ENCODE data around the gene COL9A1. TPM values are rescaled to one million over a fixed set of nuclear protein-coding genes. Genes with fewer than 3 reads are reported as not detected.

COL9A1 gene
- polyA plus RNA-seq, 1 experiment: not detected

- CTCF ChIA-PET: interaction anchor here (1.4 kb wide), 1 partner anchor 10 kb away, joined by 3 read pairs; no protein-coding TSS in a partner anchor
- Histone ChIP-seq H3K36me3 (ENCODE audit: control insufficient read depth, insufficient read depth, low read length) (no peaks in the 10 kb centered on the region), H3K4me3 (ENCODE audit: low read depth, low read length) (no peak overlapping the region), H3K27me3 (ENCODE audit: control insufficient read depth, insufficient read depth, low read length) (no peaks in the 10 kb centered on the region; the same call in 1 of the 2 replicates)
- no peak for TF ChIP-seq CTCF (IDR thresholded peaks at IDR 0.05; ENCODE audit: insufficient read depth, low read depth, low read length)
- POLR2A ChIA-PET: no interaction called here
- no peak for DNase-seq (ENCODE audit: low read depth)
Observed at GRCh38 chr6:70270287-70271005, 32.4 kb downstream of the COL9A1 start.

- DNase-seq (ENCODE audit: low read depth): no peak
- ChIA-PET POLR2A (no interaction called here), CTCF (no interaction called here)
- no peak overlapping the region for H3K4me3 ChIP-seq (ENCODE audit: low read depth, low read length)
- H3K27me3 ChIP-seq (ENCODE audit: control insufficient read depth, insufficient read depth, low read length): no peaks in the 10 kb centered on the region; the same call in 1 of the 2 replicates
- H3K36me3 ChIP-seq (ENCODE audit: control insufficient read depth, insufficient read depth, low read length): no peaks in the 10 kb centered on the region
- TF ChIP-seq CTCF (IDR thresholded peaks at IDR 0.05; ENCODE audit: insufficient read depth, low read depth, low read length): no peak
Observed at GRCh38 chr6:70266142-70266541, 36.7 kb downstream of the COL9A1 start.

- H3K4me3 ChIP-seq (ENCODE audit: low read depth, low read length): no peak overlapping the region
- DNase-seq (ENCODE audit: low read depth): no peak
- TF ChIP-seq CTCF (IDR thresholded peaks at IDR 0.05; ENCODE audit: insufficient read depth, low read depth, low read length): no peak
Observed at GRCh38 chr6:70264306-70264705, 38.6 kb downstream of the COL9A1 start.

GRCh38 chr6:70258483-70258882 is 44.4 kb downstream of the COL9A1 start:
- ChIA-PET POLR2A (no interaction called here), CTCF (interaction anchor here (0.6 kb wide), 1 partner anchor 15 kb away, joined by 3 read pairs; no protein-coding TSS in a partner anchor)
- H3K27me3 ChIP-seq (ENCODE audit: control insufficient read depth, insufficient read depth, low read length): no peaks in the 10 kb centered on the region
- H3K4me3 ChIP-seq (ENCODE audit: low read depth, low read length): no peak overlapping the region
- no peak for TF ChIP-seq CTCF (IDR thresholded peaks at IDR 0.05; ENCODE audit: insufficient read depth, low read depth, low read length)
- no peaks in the 10 kb centered on the region for H3K36me3 ChIP-seq (ENCODE audit: control insufficient read depth, insufficient read depth, low read length)
- no peak for DNase-seq (ENCODE audit: low read depth)

More at GRCh38 chr6:70264306-70264705, 38.6 kb downstream of the COL9A1 start:
- Histone ChIP-seq H3K27me3 (ENCODE audit: control insufficient read depth, insufficient read depth, low read length) (no peaks in the 10 kb centered on the region; the same call in 1 of the 2 replicates), H3K36me3 (ENCODE audit: control insufficient read depth, insufficient read depth, low read length) (no peaks in the 10 kb centered on the region)
- CTCF ChIA-PET: no interaction called here
- POLR2A ChIA-PET: no interaction called here

- no peak for TF ChIP-seq CTCF (IDR thresholded peaks at IDR 0.05; ENCODE audit: insufficient read depth, low read depth, low read length)
- H3K27me3 ChIP-seq (ENCODE audit: control insufficient read depth, insufficient read depth, low read length): no peaks in the 10 kb centered on the region
- no peak for DNase-seq (ENCODE audit: low read depth)
- no peak overlapping the region for H3K4me3 ChIP-seq (ENCODE audit: low read depth, low read length)
- ChIA-PET CTCF (interaction anchor here (0.6 kb wide), 1 partner anchor 14 kb away, joined by 3 read pairs; no protein-coding TSS in a partner anchor), POLR2A (no interaction called here)
- no peaks in the 10 kb centered on the region for H3K36me3 ChIP-seq (ENCODE audit: control insufficient read depth, insufficient read depth, low read length)
Observed at GRCh38 chr6:70257768-70258273, 45.1 kb downstream of the COL9A1 start.
